IPS-15b (cell line): Measurements from ENCODE around the gene SLC40A1.
"Not testable (repeated sequence)": the region's sequence is repeated elsewhere in the genome, so short reads cannot be mapped to it uniquely, and the experiment has no call there.

Experiments
- H3K27me3 ChIP-seq: one replicate; pipeline ENCODE4 v1.6.1; 2013; ENCODE audit warnings: low read length; ENCODE audit not compliant: control insufficient read depth, insufficient read depth
- H3K36me3 ChIP-seq: one replicate; pipeline ENCODE4 v1.6.1; 2013; ENCODE audit warnings: low read length; ENCODE audit not compliant: control insufficient read depth, insufficient read depth
- H3K4me1 ChIP-seq: one replicate; pipeline ENCODE4 v1.6.1; 2013; ENCODE audit warnings: mild to moderate bottlenecking, low read length; ENCODE audit not compliant: control insufficient read depth, insufficient read depth
- H3K4me3 ChIP-seq: one replicate; pipeline ENCODE4 v1.5.1; 2013; ENCODE audit warnings: low read depth, low read length
- H3K9ac ChIP-seq: one replicate; pipeline ENCODE4 v1.6.1; 2013; ENCODE audit warnings: low read depth, mild to moderate bottlenecking, low read length
- H3K9me3 ChIP-seq: one replicate; pipeline ENCODE4 v1.6.1; 2013; ENCODE audit warnings: mild to moderate bottlenecking, low read length; ENCODE audit not compliant: control insufficient read depth, insufficient read depth

The SLC40A1 gene

GRCh38 chr2:189613650-189614420 lies 33.2 kb upstream of the SLC40A1 start:
- no peak overlapping the region for H3K9ac ChIP-seq
- no peaks in the 10 kb centered on the region for H3K9me3 ChIP-seq
- no peak overlapping the region for H3K4me3 ChIP-seq
- H3K36me3 ChIP-seq: no peaks in the 10 kb centered on the region
- H3K27me3 ChIP-seq: no peaks in the 10 kb centered on the region
- no peaks in the 10 kb centered on the region for H3K4me1 ChIP-seq

GRCh38 chr2:189613077-189613636 lies 32.6 kb upstream of the SLC40A1 start:
- no peaks in the 10 kb centered on the region for H3K27me3 ChIP-seq
- H3K4me3 ChIP-seq: no peak overlapping the region
- no peaks in the 10 kb centered on the region for H3K36me3 ChIP-seq
- no peaks in the 10 kb centered on the region for H3K4me1 ChIP-seq
- no peak overlapping the region for H3K9ac ChIP-seq
- no peaks in the 10 kb centered on the region for H3K9me3 ChIP-seq

DNA sequence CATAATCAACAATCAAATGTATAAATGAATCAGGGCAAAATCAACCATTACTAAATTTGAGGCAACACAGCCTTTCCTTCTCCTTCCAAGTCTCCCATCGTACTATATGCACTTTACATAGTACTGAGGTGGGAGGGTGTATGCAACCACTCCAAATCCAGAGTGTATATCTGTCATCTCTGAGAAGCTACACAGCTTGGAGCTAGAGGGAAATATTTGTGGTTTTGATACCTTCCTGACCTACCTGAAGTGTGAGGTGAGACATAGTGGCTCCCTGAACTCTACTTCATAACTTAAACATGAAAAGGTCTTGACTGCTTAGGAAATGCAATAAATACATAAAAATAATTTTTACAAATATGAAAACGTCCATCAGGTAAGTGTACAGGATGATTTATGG lies 30.1 kb upstream of the SLC40A1 start:
- Histone ChIP-seq H3K9ac (no peak overlapping the region), H3K27me3 (no peaks in the 10 kb centered on the region), H3K9me3 (no peaks in the 10 kb centered on the region), H3K4me3 (no peak overlapping the region), H3K4me1 (no peaks in the 10 kb centered on the region), H3K36me3 (no peaks in the 10 kb centered on the region)

- Histone ChIP-seq H3K36me3 (no peaks in the 10 kb centered on the region), H3K9ac (no peak overlapping the region), H3K4me1 (no peaks in the 10 kb centered on the region), H3K9me3 (no peaks in the 10 kb centered on the region), H3K27me3 (no peaks in the 10 kb centered on the region), H3K4me3 (no peak overlapping the region)
Measured at GRCh38 chr2:189609853-189610252, 29.3 kb upstream of the SLC40A1 start.

DNA sequence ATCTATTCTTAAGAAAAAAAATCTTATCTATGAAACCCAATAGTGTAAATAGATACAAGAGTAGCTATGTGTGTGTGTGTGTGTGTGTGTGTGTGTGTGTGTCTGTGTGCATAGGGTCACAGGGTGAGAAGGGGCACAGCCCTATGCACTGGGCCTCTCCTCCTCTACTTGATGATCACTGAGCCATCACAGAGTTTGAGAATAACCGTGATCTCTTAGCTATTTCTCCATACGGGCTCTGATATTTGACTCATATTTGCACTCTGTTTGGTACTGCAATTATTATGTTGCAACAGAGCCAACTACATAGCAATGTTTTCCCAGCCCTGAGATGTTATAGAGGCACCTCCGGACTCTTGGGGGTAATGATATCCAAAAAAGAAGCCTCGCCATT lies 28.8 kb upstream of the SLC40A1 start:
- Histone ChIP-seq H3K9me3 (no peaks in the 10 kb centered on the region), H3K27me3 (no peaks in the 10 kb centered on the region), H3K4me3 (no peak overlapping the region), H3K4me1 (no peaks in the 10 kb centered on the region), H3K9ac (no peak overlapping the region), H3K36me3 (no peaks in the 10 kb centered on the region)

DNA sequence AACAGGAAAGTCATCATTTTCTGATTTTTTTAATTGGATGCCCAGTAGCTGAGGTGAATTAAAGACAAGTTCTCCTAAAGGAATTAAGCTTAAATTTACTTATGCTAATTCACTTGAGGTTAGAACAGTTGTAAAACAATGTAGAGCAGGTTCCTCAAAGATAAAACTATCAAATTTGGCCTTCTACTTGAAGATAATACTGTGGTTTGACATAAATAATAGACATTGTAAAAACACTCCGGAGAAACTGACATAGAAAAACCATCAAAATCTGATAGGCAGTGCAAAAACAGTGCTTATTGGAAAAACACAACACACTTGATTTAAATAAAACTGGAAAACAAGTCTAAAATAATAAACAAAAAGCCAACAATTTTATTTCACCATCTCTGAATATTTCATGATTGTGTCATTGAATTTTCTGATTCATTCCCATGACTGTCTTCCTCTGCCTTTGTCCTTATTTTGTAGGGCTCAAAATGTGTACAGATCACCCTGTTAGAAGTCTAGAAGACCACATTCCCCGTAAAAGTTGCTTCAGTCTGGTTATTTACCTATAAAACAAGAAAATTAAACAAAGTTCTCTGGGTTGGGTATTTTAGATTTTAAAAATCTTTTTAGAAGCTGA lies 28.3 kb upstream of the SLC40A1 start:
- Histone ChIP-seq H3K36me3 (no peaks in the 10 kb centered on the region), H3K9ac (no peak overlapping the region), H3K4me1 (no peaks in the 10 kb centered on the region), H3K9me3 (no peaks in the 10 kb centered on the region), H3K27me3 (no peaks in the 10 kb centered on the region), H3K4me3 (no peak overlapping the region)

DNA sequence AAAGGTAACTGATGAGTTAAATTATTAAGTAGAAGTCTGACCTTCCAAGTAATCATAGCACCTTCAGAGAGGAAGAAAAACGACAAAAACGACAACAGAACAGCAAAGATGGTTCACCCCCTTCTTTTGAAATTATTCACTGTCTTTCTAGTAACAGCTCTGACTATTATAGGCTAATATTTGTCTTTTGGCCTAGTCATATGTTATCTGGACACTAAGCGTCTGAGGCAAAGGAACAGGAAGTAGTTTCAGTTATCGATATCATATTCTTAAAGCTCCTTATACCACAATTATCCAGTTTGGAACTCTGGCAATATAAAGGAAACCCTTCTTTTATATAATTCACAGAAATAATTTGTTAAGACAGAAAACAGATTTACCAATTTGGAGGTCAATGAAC lies 27.6 kb upstream of the SLC40A1 start:
- no peaks in the 10 kb centered on the region for H3K27me3 ChIP-seq
- no peak overlapping the region for H3K4me3 ChIP-seq
- no peak overlapping the region for H3K9ac ChIP-seq
- H3K4me1 ChIP-seq: no peaks in the 10 kb centered on the region
- no peaks in the 10 kb centered on the region for H3K36me3 ChIP-seq
- H3K9me3 ChIP-seq: no peaks in the 10 kb centered on the region

DNA sequence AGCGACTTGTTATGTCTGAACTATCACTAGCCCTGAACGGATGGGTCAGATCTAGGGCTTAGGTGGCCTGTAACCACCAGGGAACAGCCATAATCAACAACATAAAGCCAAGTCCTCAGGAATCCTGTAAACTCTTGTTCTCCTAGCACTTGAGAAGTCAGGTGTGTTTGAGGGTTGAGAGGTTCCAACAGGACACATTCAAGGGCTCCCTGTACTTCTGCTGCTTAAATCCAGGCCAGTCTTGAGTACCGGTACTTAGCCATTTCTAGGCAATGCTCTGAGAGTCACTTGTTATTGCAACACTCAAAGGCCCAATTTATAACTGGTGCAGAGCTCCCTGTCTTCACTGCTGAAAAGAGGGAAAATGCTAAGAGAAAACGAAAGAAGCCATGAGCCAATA lies 21.6 kb upstream of the SLC40A1 start:
- Histone ChIP-seq H3K36me3 (no peaks in the 10 kb centered on the region), H3K9me3 (no peaks in the 10 kb centered on the region), H3K9ac (no peak overlapping the region), H3K27me3 (no peaks in the 10 kb centered on the region), H3K4me1 (no peaks in the 10 kb centered on the region), H3K4me3 (no peak overlapping the region)

GRCh38 chr2:189601652-189602051 lies 21.1 kb upstream of the SLC40A1 start:
- H3K36me3 ChIP-seq, H3K9me3 ChIP-seq, H3K9ac ChIP-seq, H3K4me3 ChIP-seq, H3K27me3 ChIP-seq, H3K4me1 ChIP-seq: not testable (repeated sequence)

- H3K9ac ChIP-seq: no peak overlapping the region
- H3K36me3 ChIP-seq: no peaks in the 10 kb centered on the region
- H3K9me3 ChIP-seq: no peaks in the 10 kb centered on the region
- H3K4me1 ChIP-seq: no peaks in the 10 kb centered on the region
- H3K4me3 ChIP-seq: no peak overlapping the region
- no peaks in the 10 kb centered on the region for H3K27me3 ChIP-seq
Measured at GRCh38 chr2:189601043-189601442, 20.5 kb upstream of the SLC40A1 start.

GRCh38 chr2:189599245-189599644 lies 18.7 kb upstream of the SLC40A1 start:
- Histone ChIP-seq H3K27me3 (no peaks in the 10 kb centered on the region), H3K9me3 (no peaks in the 10 kb centered on the region), H3K4me1 (no peaks in the 10 kb centered on the region), H3K4me3 (no peak overlapping the region), H3K9ac (no peak overlapping the region), H3K36me3 (no peaks in the 10 kb centered on the region)

- Histone ChIP-seq H3K9ac (no peak overlapping the region), H3K9me3 (no peaks in the 10 kb centered on the region), H3K36me3 (no peaks in the 10 kb centered on the region), H3K27me3 (no peaks in the 10 kb centered on the region), H3K4me1 (no peaks in the 10 kb centered on the region), H3K4me3 (no peak overlapping the region)
Measured at GRCh38 chr2:189595417-189595816, 14.8 kb upstream of the SLC40A1 start.
